C4-2B (cell line): ENCODE results near the gene PRR23E.

ENCODE experiments used
- H3K27ac ChIP-seq: fragments of 450-650 bp; 2 replicates; pipeline ENCODE4 v1.5.1; 2017
- ZFX ChIP-seq: fragments of 450-650 bp; IDR thresholded peaks from 2 replicates; pipeline ENCODE4 v1.6.1; 2017
- TF ChIP-seq, protein P1 (sequence below): fragments of 450-650 bp; conservative IDR thresholded peaks from 2 replicates; pipeline ENCODE4 v1.5.1; 2017; ENCODE audit warnings: mild to moderate bottlenecking

PRR23E gene

DNA sequence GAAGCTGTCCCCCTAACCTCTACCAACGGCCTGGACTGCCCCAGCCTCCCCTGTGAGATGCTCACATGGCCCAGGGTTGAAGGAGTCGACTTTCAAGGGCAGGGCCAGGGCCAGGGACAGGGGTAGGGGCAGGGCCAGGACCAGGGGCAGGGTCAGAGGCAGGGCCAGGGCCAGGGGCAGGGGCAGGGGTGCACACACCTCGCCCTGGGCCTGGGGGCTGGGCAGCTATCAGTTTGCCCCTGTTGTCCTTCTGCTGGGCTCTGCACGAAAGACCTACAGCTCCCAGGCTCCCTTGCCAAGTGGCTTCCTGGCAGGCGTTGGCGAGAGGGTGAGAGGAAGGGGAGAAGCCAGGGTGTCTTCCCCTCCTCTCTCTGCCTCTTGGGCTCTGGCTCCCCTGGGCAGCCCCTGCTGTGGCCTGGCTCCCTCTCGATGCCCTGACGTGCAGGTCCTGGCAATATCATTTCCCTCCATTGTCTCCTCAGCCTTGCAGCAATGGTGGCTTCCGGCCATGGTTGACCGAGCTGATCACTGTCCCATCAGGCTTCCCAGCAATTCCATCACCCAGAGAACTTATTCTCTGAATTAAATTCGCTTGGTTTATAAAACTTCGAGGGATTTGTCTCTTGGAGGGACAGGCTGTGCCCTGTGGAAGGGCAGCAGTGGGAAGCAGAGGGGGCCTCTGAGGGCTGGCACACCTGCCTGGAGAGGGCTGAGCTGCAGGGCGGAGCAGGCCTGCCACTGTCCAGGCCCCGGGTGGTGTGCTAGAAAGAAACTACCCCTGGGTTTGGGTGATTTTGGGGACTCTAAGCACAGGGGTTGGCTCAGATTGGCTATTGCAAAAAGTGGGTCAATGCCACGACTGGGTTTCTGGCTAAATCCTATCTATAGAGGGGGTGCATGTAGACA lies 13.9 kb downstream of the PRR23E start:
- no peak overlapping the region for H3K27ac ChIP-seq
- TF ChIP-seq ZFX: no peak
- TF ChIP-seq, protein P1, sequence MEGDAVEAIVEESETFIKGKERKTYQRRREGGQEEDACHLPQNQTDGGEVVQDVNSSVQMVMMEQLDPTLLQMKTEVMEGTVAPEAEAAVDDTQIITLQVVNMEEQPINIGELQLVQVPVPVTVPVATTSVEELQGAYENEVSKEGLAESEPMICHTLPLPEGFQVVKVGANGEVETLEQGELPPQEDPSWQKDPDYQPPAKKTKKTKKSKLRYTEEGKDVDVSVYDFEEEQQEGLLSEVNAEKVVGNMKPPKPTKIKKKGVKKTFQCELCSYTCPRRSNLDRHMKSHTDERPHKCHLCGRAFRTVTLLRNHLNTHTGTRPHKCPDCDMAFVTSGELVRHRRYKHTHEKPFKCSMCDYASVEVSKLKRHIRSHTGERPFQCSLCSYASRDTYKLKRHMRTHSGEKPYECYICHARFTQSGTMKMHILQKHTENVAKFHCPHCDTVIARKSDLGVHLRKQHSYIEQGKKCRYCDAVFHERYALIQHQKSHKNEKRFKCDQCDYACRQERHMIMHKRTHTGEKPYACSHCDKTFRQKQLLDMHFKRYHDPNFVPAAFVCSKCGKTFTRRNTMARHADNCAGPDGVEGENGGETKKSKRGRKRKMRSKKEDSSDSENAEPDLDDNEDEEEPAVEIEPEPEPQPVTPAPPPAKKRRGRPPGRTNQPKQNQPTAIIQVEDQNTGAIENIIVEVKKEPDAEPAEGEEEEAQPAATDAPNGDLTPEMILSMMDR: no peak

DNA sequence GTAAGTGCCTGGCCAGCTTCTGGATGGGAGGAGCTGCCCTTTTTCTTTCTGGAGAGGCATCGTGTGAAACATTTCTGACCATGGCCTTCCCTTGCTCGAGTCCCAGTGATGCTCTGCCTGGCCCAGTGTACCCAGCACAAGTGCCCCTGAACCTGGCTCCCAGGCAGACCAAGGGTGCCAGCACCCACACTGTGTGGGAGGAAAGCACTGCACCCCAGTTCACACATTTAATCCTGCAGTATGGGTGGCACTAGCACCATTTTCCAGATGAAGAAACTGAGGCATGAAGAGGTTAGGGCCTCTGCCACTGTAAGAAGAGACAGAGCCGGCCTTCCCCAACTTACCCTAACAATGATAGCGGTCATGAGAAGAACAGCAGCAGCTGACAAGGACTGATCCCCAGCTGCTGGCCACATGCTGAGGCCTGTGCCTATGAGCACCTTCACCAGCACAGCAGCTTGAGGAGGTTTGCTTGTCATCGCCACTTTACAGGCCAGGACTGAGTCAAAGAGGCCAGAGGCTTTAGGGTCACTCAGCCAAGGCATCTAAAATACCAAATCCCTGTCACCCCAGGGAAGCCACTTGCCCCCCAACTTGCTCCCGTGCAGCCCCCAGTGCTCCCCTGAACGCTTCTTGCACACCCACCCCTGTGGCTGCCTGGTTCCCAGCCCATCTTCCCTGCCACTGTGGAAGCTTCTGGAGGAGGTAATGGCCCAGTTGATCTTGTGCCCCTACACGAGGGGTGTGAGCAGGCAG lies 15.0 kb downstream of the PRR23E start:
- H3K27ac ChIP-seq: no peak overlapping the region
- no peak for TF ChIP-seq ZFX
- TF ChIP-seq, protein P1: no peak

DNA sequence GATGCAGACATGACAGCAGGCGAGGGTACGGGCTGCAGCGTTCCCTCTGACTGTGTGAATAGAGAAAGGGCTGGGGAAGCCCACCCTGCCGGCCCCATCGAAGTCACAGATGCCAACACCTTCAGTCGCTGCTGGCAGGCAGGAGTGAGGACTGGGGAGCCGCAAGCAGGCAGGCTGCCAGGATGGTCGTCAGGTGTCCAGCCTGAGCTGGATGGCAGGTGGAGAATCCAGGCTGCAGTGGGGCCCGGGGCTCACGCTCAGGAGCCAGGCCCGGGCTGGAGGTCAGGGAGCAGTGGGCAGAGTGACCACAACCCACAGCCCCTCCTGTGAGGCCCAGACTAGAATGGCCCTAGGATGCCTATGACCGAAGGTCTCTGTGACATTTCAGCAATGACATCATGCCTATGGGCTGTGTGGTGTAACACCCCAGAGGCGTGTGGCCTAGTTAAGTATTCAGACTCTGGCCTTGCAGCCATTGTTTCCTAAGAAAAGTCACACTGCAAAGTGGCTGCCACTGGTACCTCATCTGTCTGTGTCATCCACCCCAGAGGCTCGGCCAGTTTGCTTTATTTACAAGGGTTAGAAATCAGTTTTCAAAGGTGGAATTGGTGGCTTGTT lies 15.7 kb downstream of the PRR23E start:
- no peak overlapping the region for H3K27ac ChIP-seq
- TF ChIP-seq, protein P1: no peak
- TF ChIP-seq ZFX: no peak

DNA sequence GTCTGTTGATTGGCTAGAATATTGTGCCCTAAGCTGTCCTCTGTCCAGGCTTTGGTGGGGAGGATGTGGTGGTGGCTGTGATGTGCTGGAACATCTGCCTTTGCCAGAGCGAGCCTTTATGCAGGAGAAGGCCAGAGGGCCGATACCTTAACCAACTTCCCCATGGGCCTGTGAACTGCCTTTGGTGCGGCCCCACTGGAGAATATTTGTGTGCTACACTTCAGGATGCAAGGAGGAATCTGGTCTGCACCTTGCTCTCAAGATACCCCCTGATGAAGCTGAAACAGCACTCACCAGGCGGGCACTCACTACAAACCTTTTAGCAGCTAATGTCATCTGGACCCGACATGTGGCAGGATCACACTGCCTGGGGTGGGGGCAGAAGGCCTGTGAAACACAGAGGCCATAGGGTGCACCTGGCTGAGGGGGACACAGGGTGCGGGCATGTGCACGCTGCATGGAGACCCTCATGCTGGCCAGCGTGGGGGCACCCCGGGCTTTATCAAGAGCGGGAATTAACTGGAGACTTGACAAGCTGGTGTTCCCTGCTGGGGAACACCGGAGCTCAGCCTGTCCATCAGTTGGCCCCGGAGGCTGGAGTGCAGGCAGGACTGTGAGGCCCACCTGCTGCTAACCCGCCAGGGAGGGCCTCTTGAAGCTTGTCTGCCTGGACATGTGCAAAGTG lies 16.4 kb downstream of the PRR23E start:
- H3K27ac ChIP-seq: no peak overlapping the region

DNA sequence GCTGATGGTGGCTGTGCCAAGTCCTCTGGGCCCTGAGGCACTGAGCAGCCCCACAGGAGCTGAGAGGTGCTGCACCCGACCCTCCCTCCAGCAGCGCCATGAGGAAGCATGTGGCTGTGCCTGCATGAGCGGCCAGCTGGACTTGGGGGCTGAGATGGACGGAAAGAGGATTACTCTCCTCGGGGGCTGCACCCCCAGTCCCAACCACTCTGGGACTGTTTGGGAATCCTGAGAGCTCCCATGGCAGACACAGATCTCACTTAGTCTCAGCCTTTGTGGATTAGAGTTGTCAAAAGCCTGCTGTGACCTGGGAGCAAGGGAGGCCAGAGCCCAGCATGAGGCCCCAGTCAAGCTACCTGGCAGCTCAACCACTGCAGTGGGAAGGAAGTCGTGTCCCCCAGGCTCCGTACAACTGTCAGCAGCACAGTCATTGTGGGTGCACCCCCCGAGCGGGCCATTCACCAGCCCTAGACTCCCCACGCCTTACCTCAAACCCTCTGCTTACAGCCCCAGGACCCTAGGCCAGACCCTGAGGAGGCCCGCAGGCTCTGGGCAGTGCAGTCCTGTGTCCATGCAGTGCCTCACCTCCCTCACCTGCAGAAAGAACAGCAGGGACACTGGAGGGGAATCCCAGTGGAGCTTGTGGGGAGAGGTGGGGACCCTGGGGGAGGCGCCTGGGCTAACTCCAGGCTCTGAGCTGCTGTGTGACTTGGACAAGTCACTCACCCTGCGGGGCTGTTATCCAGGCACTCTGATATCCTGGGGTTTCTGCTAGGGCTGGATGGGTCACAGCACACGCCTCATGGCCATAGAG lies 17.1 kb downstream of the PRR23E start:
- TF ChIP-seq ZFX: no peak
- TF ChIP-seq, protein P1: no peak
- H3K27ac ChIP-seq: no peak overlapping the region

More for the DNA sequence above, 16.4 kb downstream of the PRR23E start:
- no peak for TF ChIP-seq ZFX
- TF ChIP-seq, protein P1: no peak

DNA sequence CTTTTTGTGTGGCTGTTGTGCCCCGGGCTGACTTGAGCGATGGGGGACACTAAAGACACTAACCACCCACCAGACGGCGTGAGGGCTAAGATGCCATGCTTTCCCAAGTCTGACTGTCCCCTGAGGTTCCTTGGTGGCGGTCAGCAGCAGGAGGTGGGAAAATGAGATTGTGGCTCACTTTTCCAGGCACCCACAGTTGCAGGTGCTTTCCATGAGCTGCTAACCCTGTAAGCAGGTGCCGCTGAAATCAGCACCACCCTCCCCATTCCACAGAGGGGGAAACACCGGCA lies 17.7 kb downstream of the PRR23E start:
- no peak overlapping the region for H3K27ac ChIP-seq
- TF ChIP-seq, protein P1: no peak
- TF ChIP-seq ZFX: no peak
